Endothelial cell of umbilical vein (primary cell): ENCODE measurements around the gene AADACL4. TPM values are rescaled to one million over a fixed set of nuclear protein-coding genes. Genes with fewer than 3 reads are reported as not detected.
A peak's percentile ranks its signal among the peaks of the same experiment; 100 is the strongest.

Experiments
- BruUV-seq: library from RNA; stranded (reverse); fragments of 400-500 nt; replicated peaks from 2 replicates; lab custom pipeline; 2021; lab: Mats Ljungman, UMichigan
- CTCF ChIA-PET: fragments of 300-600, 350-600 bp; sonication (Branson Sonifier 250); formaldehyde crosslinking; loops from one replicate; lab custom pipeline; 2021; ENCODE audit warnings: antibody characterized with exemption, inconsistent platforms; lab: Charles Lee
- POLR2A ChIA-PET: fragments of 300-600, 350-600 bp; sonication (Branson Sonifier 250); formaldehyde crosslinking; loops from one replicate; lab custom pipeline; 2021; ENCODE audit warnings: antibody characterized with exemption, inconsistent platforms; lab: Charles Lee
- DNase-seq: peaks from one replicate; pipeline ENCODE4 v3.0.0-alpha.2; 2011; ENCODE audit warnings: low read depth, low spot score
- FAIRE-seq: peaks from 2 replicates; lab custom pipeline; 2011; peaks lifted over from hg19 to GRCh38; lab: Jason Lieb, UNC
- H2AFZ ChIP-seq: 2 replicates; pipeline ENCODE4 v1.6.0; 2012; ENCODE audit warnings: low read depth, low read length, control low read depth, inconsistent platforms
- H3K27ac ChIP-seq: 2 replicates; pipeline ENCODE4 v1.5.1; 2011; ENCODE audit warnings: low read depth, mild to moderate bottlenecking, control low read depth, low read length, moderate library complexity; ENCODE audit not compliant: insufficient read depth
- H3K27me3 ChIP-seq, 2 experiments: 2 replicates each; pipeline versions ENCODE4 v1.6.0 to v1.6.1; 2011; ENCODE audit warnings: low read length in 2 of 2, mixed read lengths in 1 of 2; ENCODE audit not compliant: control insufficient read depth in 2 of 2, insufficient read depth in 2 of 2
- H3K36me3 ChIP-seq, 2 experiments: 2 replicates in 1 of 2; 3 replicates in 1 of 2; pipeline ENCODE4 v1.5.1; 2011; ENCODE audit warnings: low read length in 2 of 2, mild to moderate bottlenecking in 1 of 2, moderate library complexity in 1 of 2; ENCODE audit not compliant: control insufficient read depth in 2 of 2, insufficient read depth in 2 of 2; ENCODE audit errors: extremely low read depth in 1 of 2
- H3K4me1 ChIP-seq: 3 replicates; pipeline ENCODE4 v1.5.1; 2011; ENCODE audit warnings: mild to moderate bottlenecking, low read length; ENCODE audit not compliant: control insufficient read depth, insufficient read depth; ENCODE audit errors: extremely low read depth
- H3K4me2 ChIP-seq: 2 replicates; pipeline ENCODE4 v1.6.1; 2011; ENCODE audit warnings: low read length, control low read depth, mixed read lengths; ENCODE audit not compliant: insufficient read depth
- H3K4me3 ChIP-seq, 3 experiments: fragments of 200-600 bp in 1 of 3; sonication (generic), shearing (Covaris generic) in 1 of 3; replicated peaks in 1 of 3; 2 replicates each; pipeline ENCODE4 v1.5.1; 2011 to 2016; ENCODE audit warnings: control low read depth in 3 of 3, low read length in 3 of 3, mild to moderate bottlenecking in 2 of 3, inconsistent platforms in 1 of 3, low read depth in 1 of 3, moderate library complexity in 1 of 3; ENCODE audit not compliant: insufficient read depth in 1 of 3
- H3K79me2 ChIP-seq: 2 replicates; pipeline ENCODE4 v1.6.0; 2012; ENCODE audit warnings: low read length, inconsistent platforms; ENCODE audit not compliant: control insufficient read depth, insufficient read depth
- H3K9ac ChIP-seq: replicated peaks from 2 replicates; pipeline ENCODE3; 2011; ENCODE audit warnings: low read length, control low read depth; ENCODE audit not compliant: insufficient read depth; ENCODE audit errors: extremely low read depth
- H3K9me1 ChIP-seq: replicated peaks from 3 replicates; pipeline ENCODE4 v1.6.0; 2011; ENCODE audit warnings: mild to moderate bottlenecking, low read length; ENCODE audit not compliant: control insufficient read depth, insufficient read depth; ENCODE audit errors: extremely low read depth
- H3K9me3 ChIP-seq: replicated peaks from 2 replicates; pipeline ENCODE4 v1.5.1; 2012; ENCODE audit warnings: low read length, inconsistent platforms; ENCODE audit not compliant: control insufficient read depth, insufficient read depth
- H4K20me1 ChIP-seq: replicated peaks from 2 replicates; pipeline ENCODE3; 2011; ENCODE audit warnings: mild to moderate bottlenecking, low read length; ENCODE audit not compliant: control insufficient read depth, insufficient read depth; ENCODE audit errors: extremely low read depth
- CTCF ChIP-seq, 2 donors: IDR thresholded peaks; 1 replicate in 1 of 2; 2 replicates in 1 of 2; pipeline ENCODE4 v1.5.1; 2011; ENCODE audit warnings: low read length in 2 of 2, mild to moderate bottlenecking in 2 of 2, moderate library complexity in 2 of 2, control low read depth in 1 of 2, inconsistent platforms in 1 of 2, low read depth in 1 of 2; ENCODE audit not compliant: insufficient read depth in 1 of 2; ENCODE audit errors: extremely low read depth in 1 of 2
- MAX ChIP-seq: IDR thresholded peaks from 2 replicates; pipeline ENCODE4 v1.6.1; 2011; ENCODE audit not compliant: insufficient read depth, insufficient read length
- POLR2A ChIP-seq: IDR thresholded peaks from 2 replicates; pipeline ENCODE4 v1.6.1; 2012; ENCODE audit warnings: low read depth, mild to moderate bottlenecking, control low read depth, low read length
- POLR2AphosphoS5 ChIP-seq: IDR thresholded peaks from 2 replicates; pipeline ENCODE4 v1.6.1; 2012; ENCODE audit warnings: low read depth, mild to moderate bottlenecking, control low read depth, low read length, moderate library complexity; ENCODE audit not compliant: insufficient read depth
- dilution Hi-C: fragments of 300-500 bp; cut with MboI; formaldehyde crosslinking; loops from one replicate; pipeline ENCODE4 v1.15.0; 2019; ENCODE audit warnings: low sequenced_read_pairs; ENCODE audit not compliant: extremely low pct_ligation_motif_present
- intact Hi-C: fragments of 100-400 bp; cut with micrococcal nuclease; formaldehyde crosslinking; loops from one replicate; pipeline ENCODE4 v1.10.0; 2022
- polyA plus RNA-seq, 4 experiments: library from polyadenylated mRNA; depleted of rRNA in 3 of 4; stranded (reverse) in 3 of 4; unstranded in 1 of 4; fragments of >200 nt; gene quantifications; 2 replicates each; pipeline versions ENCODE4 v1.2.1 to v1.2.3, GENCODE V29; 2011 to 2012; ENCODE audit warnings: missing spikeins in 1 of 4
- total RNA-seq: library from RNA; stranded (reverse); gene quantifications from 2 replicates; pipeline ENCODE4 v1.2.3, GENCODE V29; 2021

The AADACL4 gene
- total and polyA plus RNA-seq, 2 donors (not counting 3 experiments of a cell fraction or from before 2014, with no cell fraction given), result not detected

GRCh38 chr1:12617901-12618660, 25.8 kb upstream of the AADACL4 start, which contains the start of gene DHRS3:
Gene DHRS3 (minus strand): TSS chr1:12618210. CDS start chr1:12617348, 862 bp downstream.
- no peaks in the 10 kb centered on the region for H3K9me1 ChIP-seq
- peak within 1 kb of the TSS; percentile 73 for H3K27ac ChIP-seq
- ChIA-PET CTCF (interaction anchor here (0.9 to 9.2 kb wide), 25 partner anchors 13 to 494 kb away, joined by 3 to 131 read pairs (median 9); no protein-coding TSS in a partner anchor), POLR2A (interaction anchor here (0.5 to 2.8 kb wide), 10 partner anchors 14 to 315 kb away, joined by 3 to 21 read pairs (median 3); no protein-coding TSS in a partner anchor)
- H3K9ac ChIP-seq, result peak within 1 kb of the TSS; percentile 92
- peaks cover 30% of the 10 kb centered on the region for H3K4me1 ChIP-seq
- BruUV-seq, result no TSS peak
- dilution Hi-C loops (no loop called here), intact Hi-C loops (loop anchor here (1.0 to 2.0 kb wide), 4 partner anchors 14 to 387 kb away; partner anchors contain the start of gene VPS13D)
- no peaks in the 10 kb centered on the region for H3K9me3 ChIP-seq
- peak within 1 kb of the TSS; percentile 73 for H3K4me2 ChIP-seq
- FAIRE-seq (peak; percentile 62), DNase-seq (peak; percentile 94)
- peaks cover 11% of the 10 kb centered on the region for H3K79me2 ChIP-seq
- no peaks in the 10 kb centered on the region for H3K36me3 ChIP-seq
- H3K4me3 ChIP-seq, result peak within 1 kb of the TSS; percentile 76 to 81 (median 78)
- H3K27me3 ChIP-seq, result no peaks in the 10 kb centered on the region
- TF ChIP-seq MAX (no peak), POLR2AphosphoS5 (peak; percentile 26), CTCF (IDR thresholded peaks at IDR 0.05; ENCODE audit: extremely low read depth in 1 of 2, insufficient read depth in 1 of 2, low read depth in 1 of 2, low read length in 2 of 2) (no peak), POLR2A (no peak)
- no peaks in the 10 kb centered on the region for H4K20me1 ChIP-seq
- peak within 1 kb of the TSS; percentile 80 for H2AFZ ChIP-seq
